GM12878 (cell line): ENCODE data around the gene BICDL2. TPM values are rescaled to one million over a fixed set of nuclear protein-coding genes. Genes with fewer than 3 reads are reported as not detected.
A peak's percentile ranks its signal among the peaks of the same experiment; 100 is the strongest.

Source experiments
- ATAC-seq: fragments of 200-7000 bp; cut with Tn5 transposase; 3 replicates; pipeline ENCODE4 v1.9.1; 2020; ENCODE audit warnings: mild to moderate bottlenecking, moderate library complexity
- BruUV-seq: library from RNA; stranded (reverse); fragments of 400-500 nt; replicated peaks from 2 replicates; lab custom pipeline; 2021; lab: Mats Ljungman, UMichigan
- CTCF ChIA-PET: fragments of 300-600 bp; sonication (Branson Sonifier 250); formaldehyde crosslinking; extraction: SDS; loops from one replicate; lab custom pipeline; 2021; ENCODE audit warnings: inconsistent platforms; lab: Yijun Ruan, JAX
- POLR2A ChIA-PET: fragments of 350-600 bp; formaldehyde crosslinking; extraction: SDS; loops from one replicate; lab custom pipeline; 2021; ENCODE audit warnings: inconsistent platforms; lab: Charles Lee
- RAD21 ChIA-PET: fragments of 300-600 bp; sonication (Branson Sonifier 250); formaldehyde crosslinking; loops from one replicate; lab custom pipeline; 2023; ENCODE audit warnings: antibody characterized with exemption; ENCODE audit not compliant: unreplicated experiment; lab: Charles Lee
- SMC1A ChIA-PET: fragments of 300-600 bp; sonication (Branson Sonifier 250); formaldehyde crosslinking; loops from one replicate; lab custom pipeline; 2023; ENCODE audit not compliant: unreplicated experiment, uncharacterized antibody; lab: Charles Lee
- DNase-seq: peaks from one replicate; pipeline ENCODE4 v3.0.0-alpha.2; 2011; ENCODE audit warnings: low read depth, low spot score
- FAIRE-seq: peaks from 3 replicates; lab custom pipeline; 2011; peaks lifted over from hg19 to GRCh38; lab: Jason Lieb, UNC
- H2AFZ ChIP-seq: 2 replicates; pipeline ENCODE4 v1.6.0; 2011; ENCODE audit warnings: low read depth, low read length, control low read depth; ENCODE audit not compliant: control insufficient read depth
- H3K27ac ChIP-seq: 2 replicates; pipeline ENCODE4 v1.5.1; 2011; ENCODE audit warnings: control low read depth; ENCODE audit not compliant: control insufficient read depth, insufficient read depth
- H3K27me3 ChIP-seq, 2 experiments: replicated peaks in 1 of 2; 2 replicates each; pipeline versions ENCODE4 v1.6.0 to v1.6.1; 2011; ENCODE audit warnings: low read length in 1 of 2; ENCODE audit not compliant: control insufficient read depth in 2 of 2, insufficient read depth in 2 of 2
- H3K36me3 ChIP-seq, 2 experiments: 2 replicates each; pipeline ENCODE4 v1.5.1; 2011; ENCODE audit warnings: low read length in 1 of 2; ENCODE audit not compliant: control insufficient read depth in 2 of 2, insufficient read depth in 2 of 2
- H3K4me1 ChIP-seq: 2 replicates; pipeline ENCODE4 v1.6.1; 2011; ENCODE audit warnings: mild to moderate bottlenecking, low read length, moderate library complexity, mixed read lengths; ENCODE audit not compliant: control insufficient read depth, insufficient read depth
- H3K4me2 ChIP-seq: 2 replicates; pipeline ENCODE4 v1.6.0; 2011; ENCODE audit warnings: control low read depth; ENCODE audit not compliant: control insufficient read depth, insufficient read depth
- H3K4me3 ChIP-seq: fragments of 200-600 bp; sonication (generic); 2 replicates; pipeline ENCODE4 v1.5.1; 2016
- H3K79me2 ChIP-seq: 2 replicates; pipeline ENCODE4 v1.6.0; 2011; ENCODE audit warnings: low read length; ENCODE audit not compliant: control insufficient read depth, insufficient read depth
- H3K9ac ChIP-seq: 2 replicates; pipeline ENCODE4 v1.8.0; 2011; ENCODE audit warnings: low read length, control low read depth, mixed read lengths; ENCODE audit not compliant: control insufficient read depth, insufficient read depth
- H3K9me3 ChIP-seq: replicated peaks from 3 replicates; pipeline ENCODE4 v1.5.1; 2011; ENCODE audit warnings: mild to moderate bottlenecking, low read length; ENCODE audit not compliant: control insufficient read depth, insufficient read depth
- H4K20me1 ChIP-seq: 2 replicates; pipeline ENCODE4 v1.6.0; 2011; ENCODE audit not compliant: control insufficient read depth, insufficient read depth
- BACH1 ChIP-seq: fragments of 450-650 bp; IDR thresholded peaks from 2 replicates; pipeline ENCODE4 v1.6.1; 2017; ENCODE audit warnings: mild to moderate bottlenecking, borderline replicate concordance
- CBFB ChIP-seq: IDR thresholded peaks from 2 replicates; pipeline ENCODE4 v1.6.1; 2016; ENCODE audit warnings: antibody characterized with exemption, low read depth
- EGR1 ChIP-seq, 2 experiments: IDR thresholded peaks; 1 replicate in 1 of 2; 2 replicates in 1 of 2; pipeline ENCODE4 v1.6.1; 2011 to 2012; ENCODE audit warnings: low read depth in 2 of 2, low read length in 2 of 2, borderline replicate concordance in 1 of 2, mild to moderate bottlenecking in 1 of 2, moderate library complexity in 1 of 2
- ESRRA ChIP-seq: IDR thresholded peaks from 2 replicates; pipeline ENCODE4 v1.6.1; 2012; ENCODE audit warnings: mild to moderate bottlenecking, low read length, improper control_type of control experiment
- HSF1 ChIP-seq: fragments of 150-350 bp; IDR thresholded peaks from 2 replicates; pipeline ENCODE4 v1.6.1; 2014; ENCODE audit warnings: mild to moderate bottlenecking, low read depth, low read length
- NRF1 ChIP-seq: conservative IDR thresholded peaks from 2 replicates; pipeline ENCODE4 v1.6.1; 2011; ENCODE audit warnings: mild to moderate bottlenecking, low read depth, low read length, improper control_type of control experiment
- PAX5 ChIP-seq: IDR thresholded peaks from 2 replicates; pipeline ENCODE4 v1.6.1; 2011; ENCODE audit warnings: low read depth, low read length, borderline replicate concordance
- PML ChIP-seq: IDR thresholded peaks from 2 replicates; pipeline ENCODE4 v1.6.1; 2012; ENCODE audit warnings: low read length, inconsistent platforms
- POLR2AphosphoS2 ChIP-seq: IDR thresholded peaks from 2 replicates; pipeline ENCODE4 v1.6.1; 2011; ENCODE audit warnings: low read depth, mild to moderate bottlenecking, low read length, improper control_type of control experiment, moderate library complexity
- POLR2AphosphoS5 ChIP-seq: IDR thresholded peaks from 2 replicates; pipeline ENCODE4 v1.6.1; 2011; ENCODE audit warnings: mild to moderate bottlenecking, low read length, inconsistent platforms
- RUNX3 ChIP-seq: IDR thresholded peaks from 2 replicates; pipeline ENCODE4 v1.6.1; 2012; ENCODE audit warnings: low read length, inconsistent platforms
- SUPT20H ChIP-seq: IDR thresholded peaks from 2 replicates; pipeline ENCODE4 v1.6.1; 2011; ENCODE audit warnings: low read depth, mild to moderate bottlenecking, low read length, moderate library complexity, borderline replicate concordance; ENCODE audit not compliant: control insufficient read depth
- SUZ12 ChIP-seq: fragments of 200-600 bp; sonication (generic); IDR thresholded peaks from one replicate; pipeline ENCODE4 v1.6.1; 2018; ENCODE audit warnings: antibody characterized with exemption, mild to moderate bottlenecking; ENCODE audit not compliant: unreplicated experiment
- TBL1XR1 ChIP-seq: IDR thresholded peaks from 2 replicates; pipeline ENCODE4 v1.6.1; 2012; ENCODE audit warnings: low read depth, low read length, improper control_type of control experiment
- YY1 ChIP-seq: IDR thresholded peaks from 2 replicates; pipeline ENCODE4 v1.6.1; 2011; ENCODE audit warnings: low read depth, mild to moderate bottlenecking, low read length
- WGBS: methylation state at CpG from one replicate; pipeline ENCODE4 v1.1.6; 2016; ENCODE audit warnings: low lambda C conversion rate; ENCODE audit not compliant: insufficient replicate concordance, insufficient coverage; ENCODE audit errors: missing lambda C conversion rate; 5-methylcytosine and 5-hydroxymethylcytosine counted together
- in situ Hi-C: fragments of 300-500 bp; cut with MboI; formaldehyde crosslinking; loops from 9 replicates; pipeline ENCODE4 v1.14.3; 2018; ENCODE audit warnings: mixed read lengths
- intact Hi-C: fragments of 100-400 bp; cut with micrococcal nuclease; formaldehyde crosslinking; loops from one replicate; pipeline ENCODE4 v1.14.2; 2022; ENCODE audit not compliant: unreplicated experiment
- polyA plus RNA-seq, 11 experiments: library from polyadenylated mRNA; depleted of rRNA in 4 of 11; unstranded in 6 of 11; stranded (reverse) in 5 of 11; fragments of >200 nt; fragmentation: Nextera tagmentation in 4 of 11; fragmentation: Illumina TruSeq in 1 of 11; extraction: Ambion mirVana in 4 of 11; extraction: Trizol in 1 of 11; gene quantifications; 1 replicate in 1 of 11; 2 replicates in 10 of 11; pipeline versions ENCODE4 v1.2.1 to v1.2.3, GENCODE V29; 2011 to 2016; ENCODE audit warnings: inconsistent platforms in 2 of 11, missing spikeins in 2 of 11, low read depth in 1 of 11
- total RNA-seq, 4 experiments: library from RNA; depleted of rRNA in 3 of 4; stranded (reverse); fragments of >200 nt in 3 of 4; fragmentation: Illumina TruSeq in 1 of 4; extraction: Trizol in 1 of 4; gene quantifications; 2 replicates each; pipeline versions ENCODE4 v1.2.1 to v1.2.3, GENCODE V29; 2013 to 2021
- TF ChIP-seq, protein P1 (sequence below): fragments of 450-650 bp; IDR thresholded peaks from 2 replicates; pipeline ENCODE4 v1.6.1; 2016; ENCODE audit warnings: mild to moderate bottlenecking, moderate library complexity, borderline replicate concordance
- TF ChIP-seq, protein P2 (sequence below): fragments of 450-650 bp; IDR thresholded peaks from 2 replicates; pipeline ENCODE4 v1.6.1; 2016; ENCODE audit warnings: mild to moderate bottlenecking

Gene BICDL2
- total and polyA plus RNA-seq, 10 of the 15 experiments (the other 5 are each of a cell fraction or from before 2014, with no cell fraction given): not detected

GRCh38 chr16:3074860-3075522 lies 38.2 kb upstream of the BICDL2 start:
- Histone ChIP-seq H2AFZ (peak overlapping the region; percentile 43), H3K4me3 (peak overlapping the region; percentile 55), H3K27me3 (no peaks in the 10 kb centered on the region), H4K20me1 (no peaks in the 10 kb centered on the region), H3K9me3 (peaks cover 6% of the 10 kb centered on the region), H3K27ac (peak overlapping the region; percentile 77), H3K9ac (peak overlapping the region; percentile 49), H3K36me3 (no peaks in the 10 kb centered on the region), H3K4me2 (peak overlapping the region; percentile 72), H3K79me2 (no peaks in the 10 kb centered on the region), H3K4me1 (peaks cover 45% of the 10 kb centered on the region)
- ChIA-PET RAD21 (interaction anchor here (0.8 to 3.5 kb wide), 7 partner anchors 8 to 60 kb away, joined by 3 to 14 read pairs (median 4); partner anchors contain the start of gene IL32), POLR2A (interaction anchor here (0.5 to 4.4 kb wide), 11 partner anchors 9 to 109 kb away, joined by 3 to 38 read pairs (median 4); partner anchors contain the start of genes IL32 and ZNF213), SMC1A (interaction anchor here (1.1 to 6.1 kb wide), 4 partner anchors 10 to 57 kb away, joined by 4 to 52 read pairs (median 6); partner anchors contain the start of gene IL32), CTCF (interaction anchor here (0.6 to 6.0 kb wide), 11 partner anchors 10 to 54 kb away, joined by 3 to 42 read pairs (median 5); partner anchors contain the start of gene IL32)
- ATAC-seq: peak; percentile 88
- intact Hi-C loops: no loop called here
- WGBS: 0% methylated on average over 7 of the region's 9 CpGs
- peak; percentile 69 for DNase-seq
- BruUV-seq: TSS peak; percentile 98
- in situ Hi-C loops: no loop called here
- FAIRE-seq: peak; percentile 56
- TF ChIP-seq RUNX3 (peak; percentile 95), PML (no peak), HSF1 (no peak), SUZ12 (no peak), ESRRA (no peak), POLR2AphosphoS2 (no peak), SUPT20H (no peak), NRF1 (no peak), YY1 (peak; percentile 21; the same call in 1 of the 2 replicates), POLR2AphosphoS5 (0 out of 2 replicates have a peak, but pooled peaks have one; percentile 45), BACH1 (no peak), TBL1XR1 (no peak), EGR1 (IDR thresholded peaks at IDR 0.05; ENCODE audit: borderline replicate concordance in 1 of 2, low read depth in 2 of 2, low read length in 2 of 2) (no peak), PAX5 (peak; percentile 76; the same call in 1 of the 2 replicates), CBFB (peak; percentile 77; the same call in 1 of the 2 replicates)
- TF ChIP-seq, protein P1, sequence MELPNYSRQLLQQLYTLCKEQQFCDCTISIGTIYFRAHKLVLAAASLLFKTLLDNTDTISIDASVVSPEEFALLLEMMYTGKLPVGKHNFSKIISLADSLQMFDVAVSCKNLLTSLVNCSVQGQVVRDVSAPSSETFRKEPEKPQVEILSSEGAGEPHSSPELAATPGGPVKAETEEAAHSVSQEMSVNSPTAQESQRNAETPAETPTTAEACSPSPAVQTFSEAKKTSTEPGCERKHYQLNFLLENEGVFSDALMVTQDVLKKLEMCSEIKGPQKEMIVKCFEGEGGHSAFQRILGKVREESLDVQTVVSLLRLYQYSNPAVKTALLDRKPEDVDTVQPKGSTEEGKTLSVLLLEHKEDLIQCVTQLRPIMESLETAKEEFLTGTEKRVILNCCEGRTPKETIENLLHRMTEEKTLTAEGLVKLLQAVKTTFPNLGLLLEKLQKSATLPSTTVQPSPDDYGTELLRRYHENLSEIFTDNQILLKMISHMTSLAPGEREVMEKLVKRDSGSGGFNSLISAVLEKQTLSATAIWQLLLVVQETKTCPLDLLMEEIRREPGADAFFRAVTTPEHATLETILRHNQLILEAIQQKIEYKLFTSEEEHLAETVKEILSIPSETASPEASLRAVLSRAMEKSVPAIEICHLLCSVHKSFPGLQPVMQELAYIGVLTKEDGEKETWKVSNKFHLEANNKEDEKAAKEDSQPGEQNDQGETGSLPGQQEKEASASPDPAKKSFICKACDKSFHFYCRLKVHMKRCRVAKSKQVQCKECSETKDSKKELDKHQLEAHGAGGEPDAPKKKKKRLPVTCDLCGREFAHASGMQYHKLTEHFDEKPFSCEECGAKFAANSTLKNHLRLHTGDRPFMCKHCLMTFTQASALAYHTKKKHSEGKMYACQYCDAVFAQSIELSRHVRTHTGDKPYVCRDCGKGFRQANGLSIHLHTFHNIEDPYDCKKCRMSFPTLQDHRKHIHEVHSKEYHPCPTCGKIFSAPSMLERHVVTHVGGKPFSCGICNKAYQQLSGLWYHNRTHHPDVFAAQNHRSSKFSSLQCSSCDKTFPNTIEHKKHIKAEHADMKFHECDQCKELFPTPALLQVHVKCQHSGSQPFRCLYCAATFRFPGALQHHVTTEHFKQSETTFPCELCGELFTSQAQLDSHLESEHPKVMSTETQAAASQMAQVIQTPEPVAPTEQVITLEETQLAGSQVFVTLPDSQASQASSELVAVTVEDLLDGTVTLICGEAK: no peak
- TF ChIP-seq, protein P2, sequence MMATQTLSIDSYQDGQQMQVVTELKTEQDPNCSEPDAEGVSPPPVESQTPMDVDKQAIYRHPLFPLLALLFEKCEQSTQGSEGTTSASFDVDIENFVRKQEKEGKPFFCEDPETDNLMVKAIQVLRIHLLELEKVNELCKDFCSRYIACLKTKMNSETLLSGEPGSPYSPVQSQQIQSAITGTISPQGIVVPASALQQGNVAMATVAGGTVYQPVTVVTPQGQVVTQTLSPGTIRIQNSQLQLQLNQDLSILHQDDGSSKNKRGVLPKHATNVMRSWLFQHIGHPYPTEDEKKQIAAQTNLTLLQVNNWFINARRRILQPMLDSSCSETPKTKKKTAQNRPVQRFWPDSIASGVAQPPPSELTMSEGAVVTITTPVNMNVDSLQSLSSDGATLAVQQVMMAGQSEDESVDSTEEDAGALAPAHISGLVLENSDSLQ: no peak
